Loucy (cell line): ENCODE results near the gene BRD2.

Experiments used
- H2AFZ ChIP-seq: fragments of 200-600 bp; sonication (generic); 2 replicates; pipeline ENCODE4 v1.6.0; 2016; ENCODE audit warnings: antibody characterized with exemption, mild to moderate bottlenecking, low read length, moderate library complexity
- H3F3A ChIP-seq: fragments of 200-600 bp; 2 replicates; pipeline ENCODE4 v1.6.0; 2016; ENCODE audit warnings: antibody characterized with exemption, low read depth, mild to moderate bottlenecking
- H3K27me3 ChIP-seq: fragments of 200-600 bp; sonication (generic); 2 replicates; pipeline ENCODE4 v1.6.1; 2014; ENCODE audit warnings: low read length, mild to moderate bottlenecking; ENCODE audit not compliant: insufficient read depth, poor library complexity, severe bottlenecking
- H3K36me3 ChIP-seq: fragments of 200-600 bp; sonication (generic); 2 replicates; pipeline ENCODE4 v1.6.1; 2016; ENCODE audit warnings: low read length; ENCODE audit not compliant: insufficient read depth
- H3K4me1 ChIP-seq: fragments of 200-600 bp; sonication (generic); 2 replicates; pipeline ENCODE4 v1.5.1; 2014; ENCODE audit warnings: low read length, mild to moderate bottlenecking; ENCODE audit not compliant: insufficient read depth, poor library complexity, severe bottlenecking
- H3K4me2 ChIP-seq: fragments of 200-600 bp; sonication (generic); 2 replicates; pipeline ENCODE4 v1.6.0; 2014; ENCODE audit warnings: antibody characterized with exemption, low read length, low read depth, mild to moderate bottlenecking; ENCODE audit not compliant: poor library complexity, severe bottlenecking
- H3K4me3 ChIP-seq: fragments of 200-600 bp; sonication (generic); 2 replicates; pipeline ENCODE4 v1.5.1; 2014; ENCODE audit warnings: low read length, mild to moderate bottlenecking, mixed read lengths; ENCODE audit not compliant: poor library complexity, severe bottlenecking
- H3K79me2 ChIP-seq: fragments of 200-600 bp; sonication (generic); 2 replicates; pipeline ENCODE4 v1.6.1; 2014; ENCODE audit warnings: low read length; ENCODE audit not compliant: insufficient read depth
- H3K9ac ChIP-seq: fragments of 200-600 bp; sonication (generic); 2 replicates; pipeline ENCODE4 v1.6.0; 2014; ENCODE audit warnings: mild to moderate bottlenecking, low read depth, low read length, moderate library complexity; ENCODE audit not compliant: poor library complexity, severe bottlenecking
- H3K9me2 ChIP-seq: fragments of 200-600 bp; sonication (generic); replicated peaks from 2 replicates; pipeline ENCODE4 v1.6.1; 2016; ENCODE audit warnings: low read depth, low read length, mixed read lengths
- H3K9me3 ChIP-seq: fragments of 200-600 bp; sonication (generic); 2 replicates; pipeline ENCODE4 v1.6.1; 2014; ENCODE audit warnings: mild to moderate bottlenecking, antibody characterized with exemption, low read length, low read depth; ENCODE audit not compliant: insufficient read depth
- H4K20me1 ChIP-seq: fragments of 200-600 bp; sonication (generic); 2 replicates; pipeline ENCODE4 v1.6.0; 2014; ENCODE audit warnings: antibody characterized with exemption, low read length, mild to moderate bottlenecking; ENCODE audit not compliant: insufficient read depth, poor library complexity, severe bottlenecking
- CTCF ChIP-seq: fragments of 200-600 bp; sonication (generic); conservative IDR thresholded peaks from 2 replicates; pipeline ENCODE4 v1.5.1; 2014; ENCODE audit warnings: mild to moderate bottlenecking, antibody characterized with exemption, low read length
- EZH2phosphoT487 ChIP-seq: fragments of 200-600 bp; IDR thresholded peaks from 2 replicates; pipeline ENCODE4 v1.6.1; 2018; ENCODE audit warnings: antibody characterized with exemption, mild to moderate bottlenecking, moderate library complexity, borderline replicate concordance

BRD2 gene

GRCh38 chr6:32963866-32964265, 4.5 kb upstream of the BRD2 start:
- H3K79me2 ChIP-seq = peaks cover 29% of the 10 kb centered on the region
- no peak overlapping the region for H3K4me3 ChIP-seq
- no peaks in the 10 kb centered on the region for H3K27me3 ChIP-seq
- H2AFZ ChIP-seq = no peak overlapping the region
- peaks cover 12% of the 10 kb centered on the region; the same call in 1 of the 2 replicates for H3F3A ChIP-seq
- TF ChIP-seq EZH2phosphoT487 (no peak), CTCF (no peak)
- no peak overlapping the region for H3K9ac ChIP-seq
- no peaks in the 10 kb centered on the region for H3K36me3 ChIP-seq
- no peaks in the 10 kb centered on the region for H3K9me2 ChIP-seq
- peaks cover 2% of the 10 kb centered on the region for H4K20me1 ChIP-seq
- peaks cover 20% of the 10 kb centered on the region for H3K4me1 ChIP-seq
- H3K9me3 ChIP-seq = no peaks in the 10 kb centered on the region
- no peak overlapping the region for H3K4me2 ChIP-seq

GRCh38 chr6:32964776-32965175, 3.6 kb upstream of the BRD2 start:
- no peaks in the 10 kb centered on the region for H3K9me2 ChIP-seq
- no peak overlapping the region for H3K9ac ChIP-seq
- no peak for TF ChIP-seq EZH2phosphoT487
- peaks cover 2% of the 10 kb centered on the region for H4K20me1 ChIP-seq
- no peak overlapping the region for H3K4me2 ChIP-seq
- H3K36me3 ChIP-seq = no peaks in the 10 kb centered on the region
- H3K27me3 ChIP-seq = peaks cover 5% of the 10 kb centered on the region
- peaks cover 38% of the 10 kb centered on the region for H3K79me2 ChIP-seq
- no peak overlapping the region for H2AFZ ChIP-seq
- H3K9me3 ChIP-seq = no peaks in the 10 kb centered on the region
- no peak overlapping the region for H3K4me3 ChIP-seq
- H3F3A ChIP-seq = peaks cover 12% of the 10 kb centered on the region; the same call in 1 of the 2 replicates
- H3K4me1 ChIP-seq = peaks cover 20% of the 10 kb centered on the region

GRCh38 chr6:32967151-32968091, 973 bp upstream of the BRD2 start:
- peak overlapping the region; percentile 96 for H3K4me3 ChIP-seq
- peaks cover 5% of the 10 kb centered on the region for H4K20me1 ChIP-seq
- H3K9me3 ChIP-seq = no peaks in the 10 kb centered on the region
- H3K27me3 ChIP-seq = peaks cover 21% of the 10 kb centered on the region
- peaks cover 20% of the 10 kb centered on the region for H3K4me1 ChIP-seq
- peak overlapping the region; percentile 100 for H3K9ac ChIP-seq
- H3K36me3 ChIP-seq = peaks cover 8% of the 10 kb centered on the region
- no peak for TF ChIP-seq EZH2phosphoT487
- peak; percentile 86 for TF ChIP-seq CTCF
- H3K79me2 ChIP-seq = peaks cover 56% of the 10 kb centered on the region
- peak overlapping the region; percentile 48; the same call in 1 of the 2 replicates for H2AFZ ChIP-seq
- peak overlapping the region; percentile 98 for H3K4me2 ChIP-seq
- H3K9me2 ChIP-seq = no peaks in the 10 kb centered on the region
- H3F3A ChIP-seq = peaks cover 16% of the 10 kb centered on the region; the same call in 1 of the 2 replicates
